GM12872 (cell line): ENCODE data around the gene PTPRN2.

Experiments used
- CTCF ChIP-seq: IDR thresholded peaks from 3 replicates; pipeline ENCODE4 v1.5.1; 2011; ENCODE audit warnings: low read depth, mild to moderate bottlenecking, low read length, moderate library complexity; ENCODE audit not compliant: insufficient read depth

The PTPRN2 gene

GRCh38 chr7:157857578-157858075 lies 730.0 kb downstream of the PTPRN2 start:
- TF ChIP-seq CTCF: no peak

GRCh38 chr7:157856873-157857577 lies 730.6 kb downstream of the PTPRN2 start:
- no peak for TF ChIP-seq CTCF

GRCh38 chr7:157855452-157856213 lies 732.0 kb downstream of the PTPRN2 start:
- TF ChIP-seq CTCF: no peak

GRCh38 chr7:157855016-157855415 lies 732.6 kb downstream of the PTPRN2 start:
- TF ChIP-seq CTCF: no peak

- TF ChIP-seq CTCF: no peak
Measured at GRCh38 chr7:157854066-157854891, 733.3 kb downstream of the PTPRN2 start.

- no peak for TF ChIP-seq CTCF
Measured at GRCh38 chr7:157853789-157854065, 733.9 kb downstream of the PTPRN2 start.

- no peak for TF ChIP-seq CTCF
Measured at GRCh38 chr7:157853076-157853788, 734.4 kb downstream of the PTPRN2 start.
